Heart right ventricle (tissue), 16 donors: ENCODE measurements around the gene SLC16A10. TPM values are rescaled to one million over a fixed set of nuclear protein-coding genes. Genes with fewer than 3 reads are reported as not detected.

Source experiments
- ATAC-seq, 8 donors: fragments of 200-7000 bp; cut with Tn5 transposase; one replicate each; pipeline ENCODE4 v1.9.1; 2020; ENCODE audit warnings: mild to moderate bottlenecking in 8 of 8, moderate library complexity in 8 of 8, moderate number of reproducible peaks in 1 of 8
- DNase-seq, 2 donors: peaks; one replicate each; pipeline ENCODE4 v3.0.0-alpha.2; 2020
- H3K27ac ChIP-seq, 10 donors: fragments of 200-600 bp; sonication (generic) in 2 of 10; one replicate each; pipeline versions ENCODE4 v1.5.0 to v1.8.0; 2020 to 2022; ENCODE audit warnings: mild to moderate bottlenecking in 3 of 10
- H3K27me3 ChIP-seq, 7 donors: fragments of 200-600 bp; one replicate each; pipeline ENCODE4 v1.8.0; 2021 to 2022; ENCODE audit warnings: mild to moderate bottlenecking in 2 of 7
- H3K36me3 ChIP-seq, 9 donors: fragments of 200-600 bp; sonication (generic) in 1 of 9; one replicate each; pipeline versions ENCODE4 v1.5.0 to v1.8.0; 2020 to 2022; ENCODE audit warnings: mild to moderate bottlenecking in 2 of 9
- H3K4me1 ChIP-seq, 9 donors: fragments of 200-600 bp; sonication (generic) in 1 of 9; one replicate each; pipeline versions ENCODE4 v1.5.0 to v1.8.0; 2020 to 2022; ENCODE audit warnings: mild to moderate bottlenecking in 4 of 9
- H3K4me3 ChIP-seq, 10 donors: fragments of 200-600 bp; sonication (generic) in 2 of 10; one replicate each; pipeline versions ENCODE4 v1.5.0 to v1.8.0; 2020 to 2022; ENCODE audit warnings: mild to moderate bottlenecking in 7 of 10, moderate library complexity in 2 of 10
- H3K9me3 ChIP-seq, 11 donors: fragments of 200-600 bp in 10 of 11; sonication (generic) in 2 of 11; one replicate each; pipeline versions ENCODE4 v1.5.0 to v1.8.0; 2013 to 2022; ENCODE audit warnings: mild to moderate bottlenecking in 2 of 11, control low read depth in 1 of 11, moderate library complexity in 1 of 11
- CTCF ChIP-seq, 9 donors: fragments of 200-600 bp; sonication (generic) in 2 of 9; IDR thresholded peaks; one replicate each; pipeline versions ENCODE4 v1.5.0 to v1.8.0; 2021 to 2022; ENCODE audit warnings: antibody characterized with exemption in 9 of 9, mild to moderate bottlenecking in 5 of 9, moderate library complexity in 1 of 9
- WGBS, 2 donors: extraction: QIAGEN DNeasy Blood & Tissue Kit; methylation state at CpG; one replicate each; pipeline ENCODE4 v1.1.7; 2013; ENCODE audit warnings: inconsistent platforms in 1 of 2; 5-methylcytosine and 5-hydroxymethylcytosine counted together
- intact Hi-C, 10 donors: fragments of 100-400 bp; cut with DNase I; formaldehyde crosslinking; loops; one replicate each; pipeline versions ENCODE4 v1.11.1 to v1.14.2; 2022
- polyA plus RNA-seq, 2 donors: library from polyadenylated mRNA; stranded (reverse); fragments of 200-250 nt; gene quantifications; one replicate each; pipeline ENCODE4 v1.2.3, GENCODE V29; 2013
- total RNA-seq, 10 donors: library from RNA; stranded (reverse); fragmentation: NEBNext Ultra II Directional in 3 of 10; extraction: Animal tissue kit (Norgen Biotek cat#: 25700) in 3 of 10; gene quantifications; one replicate each; pipeline versions ENCODE4 v1.2.1 to v1.2.4, GENCODE V29; 2021 to 2023
- donor health status: Arrhythmogenic right ventricular cardiomyopathy.
- donor health status: ischemic (EF 13 %, LVEDD 7.1; RV severe dilation, severe dysfunction).
- donor health status: healthy with polysubstance abuse.
- donor health status: DM: no; HTN: yes; CAD: no.
- donor health status: DM: no; HTN: no; CAD: no.
- donor health status: ischemic (EF 25% LVEDD 6.9; RV normal size, moderate dysfunction).
- donor health status: ischemic (EF 25% LVEDD 5.7; RV mildly dilated, moderate dysfunction).
- donor health status: healthy.
- donor health status: DM: yes; HTN: yes; CAD: no.
- donor health status: Ischemic cardiomyopathy.
- donor health status: ischemic (EF 35%, LVEDD 5.7; RV mildly dilated, moderate dysfunction).
- donor health status: nonischemic (EF 11% LVEDD 7.7; RV severe dilation, severe dysfunction).
- donor health status: DM: yes; HTN: yes; CAD: no.
- donor health status: PGD.
- donor health status: ischemic (EF 29% LVEDD 5.4; RV normal size, mild dysfunction).
- donor health status: nonischemic (EF 23%, LVEDD 6.1; RV moderate dilation, normal function).

The SLC16A10 gene
- total and polyA plus RNA-seq, 12 donors = 1.4 to 8.1 (median 5.7) TPM

- Histone ChIP-seq H3K9me3 (peaks cover 0 to 8% (median 0%) of the 10 kb centered on the region in 11 donors), H3K4me3 (no peak overlapping the region), H3K4me1 (peaks cover 0 to 44% (median 16%) of the 10 kb centered on the region in 9 donors), H3K27me3 (no peaks in the 10 kb centered on the region), H3K36me3 (no peaks in the 10 kb centered on the region), H3K27ac (peak overlapping the region in 2 of 10 donors; percentile 6 to 75)
- intact Hi-C loops = no loop called here
- no peak for DNase-seq
- TF ChIP-seq CTCF (IDR thresholded peaks at IDR 0.05) = no peak
- ATAC-seq = peak in 2 of 8 donors; percentile 35 to 74
- 37 to 46% methylated on average over 2 of the region's 2 CpGs for WGBS, 2 donors
Observed at GRCh38 chr6:111118826-111119225, 31.5 kb downstream of the SLC16A10 start.

- intact Hi-C loops = no loop called here
- WGBS, 2 donors = 76 to 80% methylated on average over 2 of the region's 2 CpGs
- peaks cover 0 to 8% (median 0%) of the 10 kb centered on the region in 11 donors for H3K9me3 ChIP-seq
- no peak overlapping the region for H3K4me3 ChIP-seq
- no peaks in the 10 kb centered on the region for H3K36me3 ChIP-seq
- DNase-seq (no peak), ATAC-seq (no peak)
- TF ChIP-seq CTCF (IDR thresholded peaks at IDR 0.05) = no peak
- peak overlapping the region in 1 of 10 donors; percentile 75 for H3K27ac ChIP-seq
- H3K4me1 ChIP-seq = peaks cover 0 to 35% (median 7%) of the 10 kb centered on the region in 9 donors
- H3K27me3 ChIP-seq = no peaks in the 10 kb centered on the region
Observed at GRCh38 chr6:111119571-111120329, 32.4 kb downstream of the SLC16A10 start.

- Histone ChIP-seq H3K9me3 (peaks cover 0 to 8% (median 0%) of the 10 kb centered on the region in 11 donors), H3K27ac (no peak overlapping the region), H3K27me3 (no peaks in the 10 kb centered on the region), H3K36me3 (no peaks in the 10 kb centered on the region), H3K4me1 (peaks cover 0 to 31% (median 5%) of the 10 kb centered on the region in 9 donors), H3K4me3 (no peak overlapping the region)
- DNase-seq (no peak), ATAC-seq (peak in 1 of 8 donors; percentile 9)
- WGBS, 2 donors = 84 to 91% methylated on average over 4 of the region's 4 CpGs
- TF ChIP-seq CTCF (IDR thresholded peaks at IDR 0.05) = no peak
- intact Hi-C loops = no loop called here
Observed at GRCh38 chr6:111121789-111122350, 34.6 kb downstream of the SLC16A10 start.

- no peak for DNase-seq
- Histone ChIP-seq H3K9me3 (peaks cover 0 to 8% (median 0%) of the 10 kb centered on the region in 11 donors), H3K36me3 (no peaks in the 10 kb centered on the region), H3K4me3 (no peak overlapping the region), H3K27ac (no peak overlapping the region), H3K4me1 (peaks cover 0 to 31% (median 5%) of the 10 kb centered on the region in 9 donors), H3K27me3 (no peaks in the 10 kb centered on the region)
- 74 to 80% methylated on average over 7 of the region's 7 CpGs for WGBS, 2 donors
- intact Hi-C loops = no loop called here
- no peak for TF ChIP-seq CTCF (IDR thresholded peaks at IDR 0.05)
- ATAC-seq = no peak
Observed at GRCh38 chr6:111122458-111123286, 35.4 kb downstream of the SLC16A10 start.
